ENCODE results near the gene BRD3OS. TPM values are rescaled to one million over a fixed set of nuclear protein-coding genes. Genes with fewer than 3 reads are reported as not detected.

BRD3OS gene
- polyA plus RNA-seq, 1 of the 3 experiments (the other 2 are of a cell fraction) = 23.1 TPM

DNA sequence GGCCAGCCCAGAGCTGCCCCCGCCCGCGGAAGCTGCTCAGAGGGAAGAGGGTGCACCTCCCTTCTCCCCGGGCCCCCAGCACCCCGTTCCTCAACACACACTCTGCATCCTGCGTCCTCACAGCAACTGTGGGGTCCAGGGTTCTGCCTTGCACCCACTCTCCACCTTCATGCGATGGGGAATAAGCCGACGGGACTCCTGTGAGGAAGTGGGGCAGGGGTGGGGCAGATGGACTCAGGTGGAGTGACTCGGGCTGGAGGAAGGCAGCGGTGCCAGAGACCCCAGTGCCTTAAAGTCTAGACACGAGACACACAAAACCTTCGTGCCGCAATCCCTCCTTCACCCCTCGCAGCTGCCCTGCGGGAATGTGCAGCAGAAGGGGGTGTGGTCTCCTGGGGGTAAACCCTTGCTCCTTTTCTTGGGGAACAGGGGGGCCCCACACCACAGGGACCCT, 33.9 kb downstream of the BRD3OS start:
- no peak overlapping the region for H2AFZ ChIP-seq (ENCODE audit: low read depth)
- H3K4me3 ChIP-seq (ENCODE audit: low read depth in 2 of 2, low read length in 1 of 2) = no peak overlapping the region
- CTCF ChIA-PET = interaction anchor here (1.3 kb wide), 1 partner anchor 25 kb away, joined by 3 read pairs; no protein-coding TSS in a partner anchor
- TF ChIP-seq SIN3A (IDR thresholded peaks at IDR 0.05; ENCODE audit: borderline replicate concordance, low read depth, low read length) = no peak
- no peak for TF ChIP-seq NFIC (IDR thresholded peaks at IDR 0.05; ENCODE audit: borderline replicate concordance)
- no peak for TF ChIP-seq POLR2AphosphoS5 (IDR thresholded peaks at IDR 0.05; ENCODE audit: low read depth, low read length)
- TF ChIP-seq RAD21 (IDR thresholded peaks at IDR 0.05; ENCODE audit: low read length) = no peak
- TF ChIP-seq CHD2 (IDR thresholded peaks at IDR 0.05; ENCODE audit: low read length, partially characterized antibody) = no peak
- TF ChIP-seq TEAD4 (IDR thresholded peaks at IDR 0.05; ENCODE audit: borderline replicate concordance, insufficient read depth) = no peak
- no peak for TF ChIP-seq MEF2A (IDR thresholded peaks at IDR 0.05; ENCODE audit: borderline replicate concordance, low read depth)
- TF ChIP-seq, protein P1, sequence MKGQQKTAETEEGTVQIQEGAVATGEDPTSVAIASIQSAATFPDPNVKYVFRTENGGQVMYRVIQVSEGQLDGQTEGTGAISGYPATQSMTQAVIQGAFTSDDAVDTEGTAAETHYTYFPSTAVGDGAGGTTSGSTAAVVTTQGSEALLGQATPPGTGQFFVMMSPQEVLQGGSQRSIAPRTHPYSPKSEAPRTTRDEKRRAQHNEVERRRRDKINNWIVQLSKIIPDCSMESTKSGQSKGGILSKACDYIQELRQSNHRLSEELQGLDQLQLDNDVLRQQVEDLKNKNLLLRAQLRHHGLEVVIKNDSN (IDR thresholded peaks at IDR 0.05; ENCODE audit: borderline replicate concordance, low read depth) = no peak
- no peak for TF ChIP-seq FOXJ3 (CRISPR knock-in tag; IDR thresholded peaks at IDR 0.05)
- TF ChIP-seq, protein P2, sequence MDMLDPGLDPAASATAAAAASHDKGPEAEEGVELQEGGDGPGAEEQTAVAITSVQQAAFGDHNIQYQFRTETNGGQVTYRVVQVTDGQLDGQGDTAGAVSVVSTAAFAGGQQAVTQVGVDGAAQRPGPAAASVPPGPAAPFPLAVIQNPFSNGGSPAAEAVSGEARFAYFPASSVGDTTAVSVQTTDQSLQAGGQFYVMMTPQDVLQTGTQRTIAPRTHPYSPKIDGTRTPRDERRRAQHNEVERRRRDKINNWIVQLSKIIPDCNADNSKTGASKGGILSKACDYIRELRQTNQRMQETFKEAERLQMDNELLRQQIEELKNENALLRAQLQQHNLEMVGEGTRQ (IDR thresholded peaks at IDR 0.05; ENCODE audit: borderline replicate concordance, low read depth, low read length) = no peak
- TF ChIP-seq GATA2 (CRISPR knock-in tag; IDR thresholded peaks at IDR 0.05) = no peak
- TF ChIP-seq NRF1 (IDR thresholded peaks at IDR 0.05; ENCODE audit: low read depth, low read length) = no peak
- TF ChIP-seq RCOR1 (IDR thresholded peaks at IDR 0.05; ENCODE audit: low read length) = no peak
- no peak for TF ChIP-seq JUND (IDR thresholded peaks at IDR 0.05)
- TF ChIP-seq, protein P3, sequence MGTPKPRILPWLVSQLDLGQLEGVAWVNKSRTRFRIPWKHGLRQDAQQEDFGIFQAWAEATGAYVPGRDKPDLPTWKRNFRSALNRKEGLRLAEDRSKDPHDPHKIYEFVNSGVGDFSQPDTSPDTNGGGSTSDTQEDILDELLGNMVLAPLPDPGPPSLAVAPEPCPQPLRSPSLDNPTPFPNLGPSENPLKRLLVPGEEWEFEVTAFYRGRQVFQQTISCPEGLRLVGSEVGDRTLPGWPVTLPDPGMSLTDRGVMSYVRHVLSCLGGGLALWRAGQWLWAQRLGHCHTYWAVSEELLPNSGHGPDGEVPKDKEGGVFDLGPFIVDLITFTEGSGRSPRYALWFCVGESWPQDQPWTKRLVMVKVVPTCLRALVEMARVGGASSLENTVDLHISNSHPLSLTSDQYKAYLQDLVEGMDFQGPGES (IDR thresholded peaks at IDR 0.05; ENCODE audit: low read depth, low read length) = no peak
- no peak for TF ChIP-seq FOSL2 (IDR thresholded peaks at IDR 0.05; ENCODE audit: borderline replicate concordance, low read depth)
- TF ChIP-seq RXRA (IDR thresholded peaks at IDR 0.05; ENCODE audit: borderline replicate concordance, low read depth) = no peak
- H3K4me2 ChIP-seq = peak overlapping the region; percentile 33; the same call in 1 of the 2 replicates
- peak; percentile 20 for DNase-seq
- peaks cover 0 to 1% of the 10 kb centered on the region in 2 experiments for H3K36me3 ChIP-seq (replicated peaks in 1 of 2; ENCODE audit: control insufficient read depth in 1 of 2, insufficient read depth in 2 of 2, low read length in 1 of 2)
- H3K9me2 ChIP-seq = no peaks in the 10 kb centered on the region
- peaks cover 6 to 84% of the 10 kb centered on the region in 2 experiments; a peak in 2 of 4 replicates for H3K4me1 ChIP-seq (ENCODE audit: control insufficient read depth in 1 of 2, insufficient read depth in 2 of 2, low read depth in 1 of 2, low read length in 1 of 2)
- H4K20me1 ChIP-seq (ENCODE audit: insufficient read depth) = peaks cover 100% of the 10 kb centered on the region
- peak overlapping the region in 1 of 2 experiments; percentile 54; a peak in 3 of 4 replicates for H3K27ac ChIP-seq (ENCODE audit: low read depth in 2 of 2, low read length in 1 of 2)
- no peaks in the 10 kb centered on the region for H3F3A ChIP-seq (replicated peaks; ENCODE audit: insufficient read depth)
- no peak overlapping the region for H3K9ac ChIP-seq
- no peaks in the 10 kb centered on the region for H3K27me3 ChIP-seq (ENCODE audit: insufficient read depth)
- WGBS (ENCODE audit: low lambda C conversion rate) = 83% methylated on average over 15 of the region's 16 CpGs
- POLR2A ChIA-PET = no interaction called here
- H3K79me2 ChIP-seq (ENCODE audit: insufficient read depth) = peaks cover 100% of the 10 kb centered on the region
- no peaks in the 10 kb centered on the region for H3K9me3 ChIP-seq
